Fibroblast of skin of right biceps (primary cell): ENCODE data around the gene SLC2A1.

ENCODE experiments used
- DNase-seq: peaks from one replicate; pipeline ENCODE4 v3.0.0-alpha.2; 2013

SLC2A1 gene

GRCh38 chr1:42940851-42941639 is 17.6 kb downstream of the SLC2A1 start:
- DNase-seq, result peak; percentile 99

- no peak for DNase-seq
These were observed 19.7 kb downstream of the SLC2A1 start for GRCh38 chr1:42938645-42939615.

GRCh38 chr1:42937836-42938644 is 20.6 kb downstream of the SLC2A1 start:
- DNase-seq, result no peak

GRCh38 chr1:42937141-42937696 is 21.4 kb downstream of the SLC2A1 start:
- peak; percentile 73 for DNase-seq

GRCh38 chr1:42936309-42937078 is 22.2 kb downstream of the SLC2A1 start:
- peak; percentile 92 for DNase-seq

- DNase-seq, result no peak
These were observed 22.7 kb downstream of the SLC2A1 start for GRCh38 chr1:42935971-42936308.

GRCh38 chr1:42935313-42935895 is 23.3 kb downstream of the SLC2A1 start:
- no peak for DNase-seq

- no peak for DNase-seq
These were observed 23.9 kb downstream of the SLC2A1 start for GRCh38 chr1:42934541-42935312.

GRCh38 chr1:42933610-42934491 is 24.8 kb downstream of the SLC2A1 start:
- no peak for DNase-seq

GRCh38 chr1:42933060-42933586 is 25.5 kb downstream of the SLC2A1 start:
- no peak for DNase-seq

- DNase-seq, result no peak
These were observed 26.2 kb downstream of the SLC2A1 start for GRCh38 chr1:42932442-42932941.

GRCh38 chr1:42931911-42932422 is 26.7 kb downstream of the SLC2A1 start:
- no peak for DNase-seq

GRCh38 chr1:42931108-42931539 is 27.5 kb downstream of the SLC2A1 start:
- peak; percentile 53 for DNase-seq

GRCh38 chr1:42930178-42931107 is 28.2 kb downstream of the SLC2A1 start:
- no peak for DNase-seq

- no peak for DNase-seq
These were observed 29.1 kb downstream of the SLC2A1 start for GRCh38 chr1:42929434-42930177.

- no peak for DNase-seq
These were observed 29.8 kb downstream of the SLC2A1 start for GRCh38 chr1:42928859-42929258.
